GM12865 (cell line): Measurements from ENCODE around the gene GZMH.

ENCODE experiments used
- DNase-seq: peaks from one replicate; pipeline ENCODE4 v3.0.0; 2010; ENCODE audit warnings: low read depth
- H3K4me3 ChIP-seq: 2 replicates; pipeline ENCODE4 v1.5.1; 2011; ENCODE audit warnings: mild to moderate bottlenecking, low read depth, low read length, control low read depth
- TF ChIP-seq, protein P1 (sequence below): IDR thresholded peaks from 2 replicates; pipeline ENCODE4 v1.5.1; 2011; ENCODE audit warnings: low read length, control low read depth, low read depth, inconsistent platforms; ENCODE audit not compliant: insufficient read depth; ENCODE audit errors: missing control alignments

Gene GZMH

DNA sequence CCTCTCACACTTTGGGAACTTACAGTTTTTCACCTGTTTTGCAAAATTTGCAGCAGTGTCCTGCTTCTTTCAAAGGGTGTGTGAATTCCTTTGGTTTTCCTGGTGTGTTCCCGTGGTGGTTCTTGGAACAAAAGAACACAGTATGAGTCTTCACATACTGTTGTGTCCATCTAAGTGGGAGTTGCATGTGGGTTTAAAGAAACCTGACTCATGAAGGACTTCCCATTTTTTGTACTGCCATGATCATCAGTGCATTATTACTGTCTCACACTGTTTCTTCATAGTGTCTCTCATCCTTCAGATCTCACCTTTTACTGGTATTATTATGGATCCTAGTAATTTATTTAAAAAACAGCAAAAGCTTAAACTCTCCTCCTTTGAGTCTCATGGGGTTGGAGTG is 3.8 kb upstream of the GZMH start:
- TF ChIP-seq, protein P1, sequence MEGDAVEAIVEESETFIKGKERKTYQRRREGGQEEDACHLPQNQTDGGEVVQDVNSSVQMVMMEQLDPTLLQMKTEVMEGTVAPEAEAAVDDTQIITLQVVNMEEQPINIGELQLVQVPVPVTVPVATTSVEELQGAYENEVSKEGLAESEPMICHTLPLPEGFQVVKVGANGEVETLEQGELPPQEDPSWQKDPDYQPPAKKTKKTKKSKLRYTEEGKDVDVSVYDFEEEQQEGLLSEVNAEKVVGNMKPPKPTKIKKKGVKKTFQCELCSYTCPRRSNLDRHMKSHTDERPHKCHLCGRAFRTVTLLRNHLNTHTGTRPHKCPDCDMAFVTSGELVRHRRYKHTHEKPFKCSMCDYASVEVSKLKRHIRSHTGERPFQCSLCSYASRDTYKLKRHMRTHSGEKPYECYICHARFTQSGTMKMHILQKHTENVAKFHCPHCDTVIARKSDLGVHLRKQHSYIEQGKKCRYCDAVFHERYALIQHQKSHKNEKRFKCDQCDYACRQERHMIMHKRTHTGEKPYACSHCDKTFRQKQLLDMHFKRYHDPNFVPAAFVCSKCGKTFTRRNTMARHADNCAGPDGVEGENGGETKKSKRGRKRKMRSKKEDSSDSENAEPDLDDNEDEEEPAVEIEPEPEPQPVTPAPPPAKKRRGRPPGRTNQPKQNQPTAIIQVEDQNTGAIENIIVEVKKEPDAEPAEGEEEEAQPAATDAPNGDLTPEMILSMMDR, result no peak
- no peak for DNase-seq
- H3K4me3 ChIP-seq, result no peak overlapping the region

DNA sequence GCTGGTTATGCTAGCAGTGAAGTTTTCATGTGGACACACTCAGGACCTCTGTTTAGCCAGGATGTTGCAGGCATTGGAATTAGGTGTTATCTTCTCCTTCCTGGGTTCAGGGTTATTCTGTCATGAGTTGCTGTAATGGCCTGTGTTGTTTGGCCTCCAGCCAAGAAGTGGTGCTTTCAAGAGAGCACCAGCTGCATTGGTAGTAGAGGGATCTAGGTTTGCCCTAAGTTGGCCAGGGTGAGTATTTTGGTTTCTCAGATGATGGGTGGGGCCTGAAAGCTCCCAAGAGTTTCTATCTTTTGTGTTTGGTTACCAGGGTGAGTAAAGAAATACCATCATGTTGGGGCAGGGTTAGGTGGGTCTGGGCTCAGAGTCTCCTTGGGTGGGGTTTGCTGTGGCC is 2.7 kb upstream of the GZMH start:
- DNase-seq, result peak; percentile 73
- TF ChIP-seq, protein P1, result no peak
- no peak overlapping the region for H3K4me3 ChIP-seq

DNA sequence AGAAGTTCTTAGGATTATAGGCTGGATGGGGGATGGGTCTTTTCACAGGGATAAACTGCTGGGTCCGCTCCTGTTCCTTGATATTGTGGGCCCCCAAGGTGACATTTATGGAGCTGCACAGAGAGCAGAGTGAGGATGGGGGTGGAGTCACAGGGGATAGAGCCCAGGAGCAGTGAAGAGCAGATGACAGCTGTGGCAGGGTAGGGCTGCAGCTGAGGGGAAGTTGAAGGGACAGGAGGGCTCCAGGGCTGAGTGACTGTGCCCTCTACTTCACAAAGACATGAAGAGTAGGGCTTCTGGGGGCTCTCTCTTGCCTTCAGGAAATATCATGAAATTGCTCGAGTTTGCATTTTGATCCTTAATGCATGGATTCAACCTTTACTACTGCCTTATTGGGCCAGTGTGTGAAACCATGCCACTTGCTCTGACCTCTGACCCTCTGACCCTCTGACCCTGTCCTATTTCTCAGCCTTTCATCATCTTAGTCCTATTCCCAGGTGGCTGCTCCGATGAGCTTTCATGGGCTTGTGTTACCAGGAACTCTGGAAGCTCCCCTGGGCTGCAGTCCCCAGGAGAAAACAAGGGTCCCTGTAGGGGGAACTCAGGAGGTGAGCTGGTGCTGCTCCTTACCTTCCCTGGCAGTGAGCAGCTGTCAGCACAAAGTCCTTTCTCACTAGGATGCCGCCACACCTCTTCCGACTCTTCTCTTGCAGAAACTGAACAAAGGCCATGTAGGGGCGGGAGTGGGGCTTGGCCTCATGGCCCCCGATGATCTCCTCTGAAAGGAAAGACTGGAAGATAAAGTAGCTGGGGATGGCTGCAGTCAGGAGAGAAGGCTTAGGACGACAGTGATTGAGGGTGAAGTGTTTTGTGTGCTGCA is 1.6 kb downstream of the GZMH start:
- no peak overlapping the region for H3K4me3 ChIP-seq
- TF ChIP-seq, protein P1, result no peak
- no peak for DNase-seq

DNA sequence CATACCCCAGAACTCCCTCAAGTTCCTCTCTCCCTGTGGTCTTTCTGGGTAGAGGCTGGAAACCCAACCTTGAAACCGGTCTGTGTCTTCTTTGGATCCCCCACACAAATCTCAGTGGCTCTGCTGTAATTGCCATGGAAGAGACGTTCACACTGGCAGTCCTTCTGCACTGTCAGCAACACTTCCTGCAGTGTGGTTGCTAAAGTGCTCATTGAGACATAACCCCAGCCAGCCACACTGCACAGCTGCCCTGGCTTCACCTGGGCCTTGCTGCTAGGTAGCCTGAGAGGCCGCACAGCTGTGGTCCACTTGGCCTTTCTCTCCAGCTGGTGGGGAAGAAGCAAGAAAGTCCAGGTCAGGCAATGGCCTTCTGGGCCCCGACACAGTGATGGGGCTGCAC is 2.4 kb downstream of the GZMH start:
- DNase-seq, result peak; percentile 48
- H3K4me3 ChIP-seq, result no peak overlapping the region
- TF ChIP-seq, protein P1, result no peak

GRCh38 chr14:24606297-24606696 is 3.2 kb downstream of the GZMH start:
- TF ChIP-seq, protein P1, result no peak
- no peak for DNase-seq
- H3K4me3 ChIP-seq, result no peak overlapping the region

DNA sequence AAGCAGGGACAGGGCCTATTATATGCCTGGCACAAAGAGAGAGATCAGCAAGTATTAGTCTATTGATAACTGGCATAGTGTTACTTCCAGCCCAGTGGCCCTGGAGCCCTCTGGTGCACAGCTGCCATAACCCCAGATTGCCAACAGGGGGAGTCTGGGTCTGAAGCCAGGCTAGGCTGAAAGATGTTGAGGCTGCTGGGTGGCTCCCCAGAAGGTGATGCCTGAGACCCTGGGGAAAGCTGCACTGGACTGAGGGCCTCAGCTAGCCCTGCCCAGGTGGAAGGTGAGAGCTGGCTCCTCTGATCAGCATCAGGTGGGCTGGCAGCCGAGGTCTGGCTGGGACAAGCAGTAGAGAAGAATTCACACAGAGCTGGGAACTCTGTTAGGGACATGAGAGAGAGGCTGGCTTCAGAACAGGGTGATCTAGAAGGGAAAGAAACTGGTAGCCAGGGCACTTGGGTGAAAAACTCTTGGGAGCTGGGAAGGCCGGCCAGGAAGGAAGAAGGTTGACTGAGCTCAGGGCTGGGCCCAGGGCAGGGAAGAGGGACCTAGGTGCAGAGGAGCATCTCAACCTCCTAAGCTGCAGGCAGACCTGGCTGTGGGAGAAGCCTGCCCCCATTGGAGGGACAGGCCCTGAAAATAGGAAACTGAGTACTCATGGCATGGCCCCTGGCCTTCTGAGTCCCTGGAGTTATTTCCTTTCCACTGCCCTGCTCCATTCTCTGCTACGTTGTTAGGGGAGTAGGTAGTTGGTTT is 3.9 kb downstream of the GZMH start:
- no peak overlapping the region for H3K4me3 ChIP-seq
- peak; percentile 76 for DNase-seq
- TF ChIP-seq, protein P1, result peak; percentile 97
